Measurements from ENCODE around the gene RGS12. TPM values are rescaled to one million over a fixed set of nuclear protein-coding genes. Genes with fewer than 3 reads are reported as not detected.
A peak's percentile ranks its signal among the peaks of the same experiment; 100 is the strongest.

The RGS12 gene
- total and polyA plus RNA-seq, 2 of the 13 experiments (the other 11 are each of a cell fraction or from before 2014, with no cell fraction given) = 21.0 to 27.7 TPM

DNA sequence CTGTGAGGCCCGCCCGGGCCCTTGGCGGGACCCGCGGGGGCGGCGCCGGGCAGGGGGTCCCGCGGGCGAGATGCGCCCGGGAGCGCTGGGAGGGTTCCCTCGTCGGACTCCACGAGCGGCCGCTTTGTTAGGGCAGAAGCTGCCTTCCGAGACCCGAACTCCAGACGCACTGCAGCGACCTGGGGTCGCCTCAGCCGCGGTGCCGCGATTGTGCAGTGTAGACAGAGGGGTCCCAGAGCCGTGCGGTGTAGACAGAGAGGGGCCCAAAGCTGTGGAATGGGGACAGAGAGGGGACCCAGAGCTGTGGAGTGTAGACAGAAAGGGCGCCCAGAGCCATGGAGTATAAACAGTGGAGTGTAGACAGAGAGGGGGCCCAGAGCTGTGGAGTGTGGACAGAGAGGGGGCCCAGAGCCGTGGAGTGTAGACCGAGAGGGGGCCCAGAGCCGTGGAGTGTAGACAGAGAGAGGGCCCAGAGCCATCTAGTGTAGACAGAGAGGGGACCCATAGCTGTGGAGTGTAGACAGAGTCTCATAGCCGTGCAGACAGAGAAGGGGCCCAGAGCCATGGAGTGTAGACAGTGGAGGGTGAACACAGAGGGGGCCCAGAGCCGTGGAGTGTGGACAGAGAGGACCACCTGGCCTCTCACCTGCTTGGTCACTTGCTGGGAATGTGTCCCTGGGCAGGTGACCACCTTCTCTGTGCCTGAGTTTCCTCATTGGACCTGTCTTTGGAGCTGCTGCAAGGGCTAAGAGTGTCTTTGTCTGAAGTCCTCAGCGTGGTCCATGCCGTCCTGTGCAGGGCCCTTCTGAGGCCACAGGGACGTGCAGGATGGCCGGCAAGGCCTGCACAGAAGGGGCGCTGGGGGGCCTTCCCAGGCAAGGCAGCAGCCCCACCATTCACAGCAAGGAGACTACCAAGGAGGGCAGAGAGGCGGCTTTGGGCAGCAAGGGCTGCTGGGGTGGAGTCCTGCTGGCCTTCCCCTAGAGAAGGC lies 875 bp downstream of the RGS12 start (continued):
- TF ChIP-seq ZSCAN29 (CRISPR knock-in tag; conservative IDR thresholded peaks at IDR 0.05) (0 out of 2 replicates have a peak, but pooled peaks have one; percentile 35), RBAK (CRISPR knock-in tag; IDR thresholded peaks at IDR 0.05) (no peak), MEF2D (CRISPR knock-in tag; IDR thresholded peaks at IDR 0.05) (no peak), SAFB2 (CRISPR knock-in tag; IDR thresholded peaks at IDR 0.05; ENCODE audit: borderline replicate concordance, low read depth) (no peak), NBN (conservative IDR thresholded peaks at IDR 0.05) (no peak), MED13 (CRISPR knock-in tag; IDR thresholded peaks at IDR 0.05) (no peak), ZNF839 (CRISPR knock-in tag; IDR thresholded peaks at IDR 0.05; ENCODE audit: borderline replicate concordance) (no peak), ZC3H4 (CRISPR knock-in tag; IDR thresholded peaks at IDR 0.05; ENCODE audit: borderline replicate concordance) (no peak), ZFP1 (CRISPR knock-in tag; IDR thresholded peaks at IDR 0.05) (no peak), HHEX (CRISPR knock-in tag; IDR thresholded peaks at IDR 0.05) (no peak), KMT2B (CRISPR knock-in tag; IDR thresholded peaks at IDR 0.05) (no peak), ZNF24 (IDR thresholded peaks at IDR 0.05) (no peak), HDAC2 (CRISPR knock-in tag; IDR thresholded peaks at IDR 0.05) (no peak), SRY (CRISPR knock-in tag; IDR thresholded peaks at IDR 0.05) (no peak), ZNF746 (CRISPR knock-in tag; IDR thresholded peaks at IDR 0.05) (no peak), SRF (IDR thresholded peaks at IDR 0.05; ENCODE audit: low read depth, low read length) (no peak), NONO (IDR thresholded peaks at IDR 0.05) (no peak), NONO (CRISPR knock-in tag; conservative IDR thresholded peaks at IDR 0.05) (0 out of 2 replicates have a peak, but pooled peaks have one; percentile 43), ZSCAN30 (CRISPR knock-in tag; IDR thresholded peaks at IDR 0.05) (no peak), ZSCAN22 (CRISPR knock-in tag; IDR thresholded peaks at IDR 0.05) (no peak), MED8 (CRISPR knock-in tag; IDR thresholded peaks at IDR 0.05; ENCODE audit: insufficient replicate concordance) (no peak), EEA1 (CRISPR knock-in tag; IDR thresholded peaks at IDR 0.05; ENCODE audit: borderline replicate concordance) (no peak), JUND (CRISPR knock-in tag; IDR thresholded peaks at IDR 0.05) (no peak), ZNF569 (CRISPR knock-in tag; IDR thresholded peaks at IDR 0.05; ENCODE audit: borderline replicate concordance) (no peak)
- TF ChIP-seq, protein P1, sequence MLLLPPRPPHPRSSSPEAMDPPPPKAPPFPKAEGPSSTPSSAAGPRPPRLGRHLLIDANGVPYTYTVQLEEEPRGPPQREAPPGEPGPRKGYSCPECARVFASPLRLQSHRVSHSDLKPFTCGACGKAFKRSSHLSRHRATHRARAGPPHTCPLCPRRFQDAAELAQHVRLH (CRISPR knock-in tag; IDR thresholded peaks at IDR 0.05; ENCODE audit: borderline replicate concordance, low read depth) = no peak
- TF ChIP-seq, protein P2, sequence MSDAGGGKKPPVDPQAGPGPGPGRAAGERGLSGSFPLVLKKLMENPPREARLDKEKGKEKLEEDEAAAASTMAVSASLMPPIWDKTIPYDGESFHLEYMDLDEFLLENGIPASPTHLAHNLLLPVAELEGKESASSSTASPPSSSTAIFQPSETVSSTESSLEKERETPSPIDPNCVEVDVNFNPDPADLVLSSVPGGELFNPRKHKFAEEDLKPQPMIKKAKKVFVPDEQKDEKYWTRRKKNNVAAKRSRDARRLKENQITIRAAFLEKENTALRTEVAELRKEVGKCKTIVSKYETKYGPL (CRISPR knock-in tag; IDR thresholded peaks at IDR 0.05) = no peak
- TF ChIP-seq, protein P3, sequence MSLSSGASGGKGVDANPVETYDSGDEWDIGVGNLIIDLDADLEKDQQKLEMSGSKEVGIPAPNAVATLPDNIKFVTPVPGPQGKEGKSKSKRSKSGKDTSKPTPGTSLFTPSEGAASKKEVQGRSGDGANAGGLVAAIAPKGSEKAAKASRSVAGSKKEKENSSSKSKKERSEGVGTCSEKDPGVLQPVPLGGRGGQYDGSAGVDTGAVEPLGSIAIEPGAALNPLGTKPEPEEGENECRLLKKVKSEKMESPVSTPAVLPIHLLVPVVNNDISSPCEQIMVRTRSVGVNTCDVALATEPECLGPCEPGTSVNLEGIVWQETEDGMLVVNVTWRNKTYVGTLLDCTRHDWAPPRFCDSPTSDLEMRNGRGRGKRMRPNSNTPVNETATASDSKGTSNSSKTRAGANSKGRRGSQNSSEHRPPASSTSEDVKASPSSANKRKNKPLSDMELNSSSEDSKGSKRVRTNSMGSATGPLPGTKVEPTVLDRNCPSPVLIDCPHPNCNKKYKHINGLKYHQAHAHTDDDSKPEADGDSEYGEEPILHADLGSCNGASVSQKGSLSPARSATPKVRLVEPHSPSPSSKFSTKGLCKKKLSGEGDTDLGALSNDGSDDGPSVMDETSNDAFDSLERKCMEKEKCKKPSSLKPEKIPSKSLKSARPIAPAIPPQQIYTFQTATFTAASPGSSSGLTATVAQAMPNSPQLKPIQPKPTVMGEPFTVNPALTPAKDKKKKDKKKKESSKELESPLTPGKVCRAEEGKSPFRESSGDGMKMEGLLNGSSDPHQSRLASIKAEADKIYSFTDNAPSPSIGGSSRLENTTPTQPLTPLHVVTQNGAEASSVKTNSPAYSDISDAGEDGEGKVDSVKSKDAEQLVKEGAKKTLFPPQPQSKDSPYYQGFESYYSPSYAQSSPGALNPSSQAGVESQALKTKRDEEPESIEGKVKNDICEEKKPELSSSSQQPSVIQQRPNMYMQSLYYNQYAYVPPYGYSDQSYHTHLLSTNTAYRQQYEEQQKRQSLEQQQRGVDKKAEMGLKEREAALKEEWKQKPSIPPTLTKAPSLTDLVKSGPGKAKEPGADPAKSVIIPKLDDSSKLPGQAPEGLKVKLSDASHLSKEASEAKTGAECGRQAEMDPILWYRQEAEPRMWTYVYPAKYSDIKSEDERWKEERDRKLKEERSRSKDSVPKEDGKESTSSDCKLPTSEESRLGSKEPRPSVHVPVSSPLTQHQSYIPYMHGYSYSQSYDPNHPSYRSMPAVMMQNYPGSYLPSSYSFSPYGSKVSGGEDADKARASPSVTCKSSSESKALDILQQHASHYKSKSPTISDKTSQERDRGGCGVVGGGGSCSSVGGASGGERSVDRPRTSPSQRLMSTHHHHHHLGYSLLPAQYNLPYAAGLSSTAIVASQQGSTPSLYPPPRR (CRISPR knock-in tag; IDR thresholded peaks at IDR 0.05; ENCODE audit: borderline replicate concordance) = no peak

Data from HepG2 (cell line).